Activated naive CD4-positive, alpha-beta T cell treated with anti-CD3 and anti-CD28 coated beads, Interleukin-2, amount 50 U/mL, for 24 hours (primary cell): ENCODE results near the gene GSDMA.
"Not testable (repeated sequence)": the region's sequence is repeated elsewhere in the genome, so short reads cannot be mapped to it uniquely, and the experiment has no call there.

ENCODE experiments used
- H3K27ac Mint-ChIP-seq: one replicate; pipeline ENCODE4 v1.8.0; 2021; ENCODE audit warnings: mild to moderate bottlenecking, mixed read lengths
- H3K27me3 Mint-ChIP-seq: one replicate; pipeline ENCODE4 v1.8.0; 2021; ENCODE audit warnings: mixed read lengths
- H3K36me3 Mint-ChIP-seq: one replicate; pipeline ENCODE4 v1.8.0; 2021; ENCODE audit warnings: mixed read lengths
- H3K4me1 Mint-ChIP-seq: one replicate; pipeline ENCODE4 v1.8.0; 2021; ENCODE audit warnings: mixed read lengths
- H3K4me3 Mint-ChIP-seq: one replicate; pipeline ENCODE4 v1.8.0; 2021; ENCODE audit warnings: mild to moderate bottlenecking, mixed read lengths
- H3K9me3 Mint-ChIP-seq: one replicate; pipeline ENCODE4 v1.8.0; 2021; ENCODE audit warnings: mixed read lengths

GSDMA gene

GRCh38 chr17:39996162-39996561, 33.4 kb downstream of the GSDMA start:
- H3K9me3 Mint-ChIP-seq, result no peaks in the 10 kb centered on the region
- H3K4me1 Mint-ChIP-seq, result no peaks in the 10 kb centered on the region
- no peaks in the 10 kb centered on the region for H3K27me3 Mint-ChIP-seq
- H3K4me3 Mint-ChIP-seq, result no peak overlapping the region
- H3K36me3 Mint-ChIP-seq, result peaks cover 19% of the 10 kb centered on the region
- H3K27ac Mint-ChIP-seq, result no peak overlapping the region

- H3K27me3 Mint-ChIP-seq, result no peaks in the 10 kb centered on the region
- peaks cover 19% of the 10 kb centered on the region for H3K36me3 Mint-ChIP-seq
- no peak overlapping the region for H3K27ac Mint-ChIP-seq
- no peak overlapping the region for H3K4me3 Mint-ChIP-seq
- H3K4me1 Mint-ChIP-seq, result no peaks in the 10 kb centered on the region
- H3K9me3 Mint-ChIP-seq, result no peaks in the 10 kb centered on the region
These were observed 34.0 kb downstream of the GSDMA start for GRCh38 chr17:39996800-39997199.

- H3K4me1 Mint-ChIP-seq, result no peaks in the 10 kb centered on the region
- H3K9me3 Mint-ChIP-seq, result no peaks in the 10 kb centered on the region
- no peak overlapping the region for H3K27ac Mint-ChIP-seq
- peaks cover 18% of the 10 kb centered on the region for H3K36me3 Mint-ChIP-seq
- no peaks in the 10 kb centered on the region for H3K27me3 Mint-ChIP-seq
- no peak overlapping the region for H3K4me3 Mint-ChIP-seq
These were observed 34.7 kb downstream of the GSDMA start for GRCh38 chr17:39997543-39997942.

GRCh38 chr17:39999067-39999466, 36.3 kb downstream of the GSDMA start:
- Mint-ChIP-seq H3K27ac (no peak overlapping the region), H3K36me3 (peaks cover 10% of the 10 kb centered on the region), H3K4me1 (no peaks in the 10 kb centered on the region), H3K27me3 (no peaks in the 10 kb centered on the region), H3K9me3 (no peaks in the 10 kb centered on the region), H3K4me3 (no peak overlapping the region)

- Mint-ChIP-seq H3K4me1 (no peaks in the 10 kb centered on the region), H3K36me3 (peaks cover 6% of the 10 kb centered on the region), H3K4me3 (no peak overlapping the region), H3K27ac (no peak overlapping the region), H3K27me3 (no peaks in the 10 kb centered on the region), H3K9me3 (no peaks in the 10 kb centered on the region)
These were observed 37.4 kb downstream of the GSDMA start for GRCh38 chr17:40000161-40000560.

GRCh38 chr17:40001335-40001734, 38.5 kb downstream of the GSDMA start:
- H3K4me3 Mint-ChIP-seq, H3K27me3 Mint-ChIP-seq, H3K36me3 Mint-ChIP-seq: not testable (repeated sequence)

GRCh38 chr17:40004072-40004471, 41.3 kb downstream of the GSDMA start:
- Mint-ChIP-seq H3K27ac (no peak overlapping the region), H3K36me3 (no peaks in the 10 kb centered on the region), H3K27me3 (no peaks in the 10 kb centered on the region)

More at GRCh38 chr17:40001335-40001734, 38.5 kb downstream of the GSDMA start:
- H3K27ac Mint-ChIP-seq, H3K9me3 Mint-ChIP-seq, H3K4me1 Mint-ChIP-seq: not testable (repeated sequence)

GRCh38 chr17:40004712-40005111, 41.9 kb downstream of the GSDMA start:
- peaks cover under 1% of the 10 kb centered on the region for H3K4me1 Mint-ChIP-seq
- no peaks in the 10 kb centered on the region for H3K36me3 Mint-ChIP-seq
- no peaks in the 10 kb centered on the region for H3K27me3 Mint-ChIP-seq
- no peak overlapping the region for H3K27ac Mint-ChIP-seq
- no peak overlapping the region for H3K4me3 Mint-ChIP-seq
- H3K9me3 Mint-ChIP-seq, result no peaks in the 10 kb centered on the region

More at GRCh38 chr17:40004072-40004471, 41.3 kb downstream of the GSDMA start:
- Mint-ChIP-seq H3K4me1 (no peaks in the 10 kb centered on the region), H3K9me3 (no peaks in the 10 kb centered on the region), H3K4me3 (no peak overlapping the region)

GRCh38 chr17:40005520-40005919, 42.7 kb downstream of the GSDMA start:
- peaks cover 8% of the 10 kb centered on the region for H3K4me1 Mint-ChIP-seq
- no peaks in the 10 kb centered on the region for H3K36me3 Mint-ChIP-seq
- no peaks in the 10 kb centered on the region for H3K9me3 Mint-ChIP-seq
- no peak overlapping the region for H3K27ac Mint-ChIP-seq
- H3K27me3 Mint-ChIP-seq, result no peaks in the 10 kb centered on the region
- H3K4me3 Mint-ChIP-seq, result no peak overlapping the region

GRCh38 chr17:40010946-40011500, 48.2 kb downstream of the GSDMA start:
- not testable (repeated sequence) for H3K9me3 Mint-ChIP-seq, H3K36me3 Mint-ChIP-seq, H3K27ac Mint-ChIP-seq, H3K27me3 Mint-ChIP-seq, H3K4me3 Mint-ChIP-seq
- H3K4me1 Mint-ChIP-seq, result peaks cover 14% of the 10 kb centered on the region

- not testable (repeated sequence) for H3K36me3 Mint-ChIP-seq, H3K9me3 Mint-ChIP-seq, H3K27me3 Mint-ChIP-seq, H3K4me3 Mint-ChIP-seq, H3K27ac Mint-ChIP-seq
- peaks cover 14% of the 10 kb centered on the region for H3K4me1 Mint-ChIP-seq
These were observed 49.3 kb downstream of the GSDMA start for GRCh38 chr17:40012017-40012647.

GRCh38 chr17:40014375-40014980, 51.7 kb downstream of the GSDMA start:
- H3K27ac Mint-ChIP-seq, result no peak overlapping the region
- peaks cover 1% of the 10 kb centered on the region for H3K36me3 Mint-ChIP-seq
- no peaks in the 10 kb centered on the region for H3K9me3 Mint-ChIP-seq
- no peak overlapping the region for H3K4me3 Mint-ChIP-seq
- no peaks in the 10 kb centered on the region for H3K27me3 Mint-ChIP-seq
- H3K4me1 Mint-ChIP-seq, result peaks cover 14% of the 10 kb centered on the region

- no peaks in the 10 kb centered on the region for H3K9me3 Mint-ChIP-seq
These were observed 52.5 kb downstream of the GSDMA start, which contains the start of gene CSF3 for GRCh38 chr17:40015005-40015997. TSS of gene CSF3 (plus strand) at chr17:40015440. CDS start at chr17:40015475, 35 bp downstream.

GRCh38 chr17:40015998-40016985, 53.5 kb downstream of the GSDMA start:
- peaks cover 6% of the 10 kb centered on the region for H3K4me1 Mint-ChIP-seq
- peaks cover 3% of the 10 kb centered on the region for H3K36me3 Mint-ChIP-seq
- no peaks in the 10 kb centered on the region for H3K9me3 Mint-ChIP-seq
- no peak overlapping the region for H3K4me3 Mint-ChIP-seq
- no peak overlapping the region for H3K27ac Mint-ChIP-seq
- H3K27me3 Mint-ChIP-seq, result no peaks in the 10 kb centered on the region

More at GRCh38 chr17:40015005-40015997, 52.5 kb downstream of the GSDMA start, which contains the start of gene CSF3:
- Mint-ChIP-seq H3K4me3 (no peak within 1 kb of the TSS), H3K4me1 (peaks cover 8% of the 10 kb centered on the region), H3K36me3 (peaks cover 1% of the 10 kb centered on the region), H3K27me3 (no peaks in the 10 kb centered on the region), H3K27ac (no peak within 1 kb of the TSS)
